Measurements from ENCODE around the gene TTC27.

TTC27 gene

DNA sequence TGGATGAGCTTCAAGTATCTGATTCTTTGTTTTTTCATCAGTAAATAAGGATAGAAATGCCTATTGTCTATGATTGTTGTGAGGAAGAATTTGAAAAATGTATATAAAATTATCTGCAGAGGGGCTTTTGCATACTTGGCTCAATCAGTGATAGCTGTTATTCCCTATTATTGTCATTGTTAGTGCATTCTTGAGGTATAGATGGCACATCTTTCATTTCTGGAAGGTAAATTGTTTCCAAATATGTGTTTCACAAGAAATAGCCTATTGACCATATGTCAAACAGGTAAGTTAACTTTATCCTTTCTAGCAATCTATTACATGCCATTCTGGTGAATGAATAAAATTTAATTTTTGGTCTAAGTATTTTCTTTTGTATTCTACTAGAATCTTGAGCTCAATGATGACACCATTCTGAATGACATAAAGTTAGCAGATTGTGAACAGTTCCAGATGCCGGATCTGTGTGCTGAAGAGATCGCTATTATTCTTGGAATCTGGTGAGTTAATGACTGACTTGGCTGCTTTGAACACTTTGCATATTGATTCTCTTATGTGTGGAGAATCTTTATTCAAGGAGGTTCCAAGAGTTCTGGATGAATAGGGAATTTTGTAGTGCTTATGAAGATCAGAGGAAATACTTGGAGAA lies 44.2 kb downstream of the TTC27 start:
- no peak for DNase-seq

DNA sequence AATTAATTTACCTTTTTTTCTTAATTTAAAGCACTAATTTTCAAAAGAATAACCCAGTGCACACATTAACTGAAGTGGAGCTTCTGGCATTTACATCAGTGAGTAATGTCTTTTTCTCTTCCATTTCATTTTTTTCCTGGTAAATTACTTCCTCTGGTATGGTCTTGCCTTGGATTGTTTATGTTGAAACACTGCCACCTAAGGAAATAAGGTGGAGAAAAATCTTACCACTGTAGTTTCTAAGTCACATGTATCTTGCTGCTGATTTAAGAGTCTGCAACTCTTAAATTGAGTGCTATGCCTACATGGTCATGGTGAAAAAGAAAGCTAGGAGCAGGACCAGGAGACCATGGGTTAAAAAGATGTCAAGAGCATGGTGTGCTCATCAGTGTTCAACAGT lies 51.0 kb downstream of the TTC27 start:
- no peak for DNase-seq

DNA sequence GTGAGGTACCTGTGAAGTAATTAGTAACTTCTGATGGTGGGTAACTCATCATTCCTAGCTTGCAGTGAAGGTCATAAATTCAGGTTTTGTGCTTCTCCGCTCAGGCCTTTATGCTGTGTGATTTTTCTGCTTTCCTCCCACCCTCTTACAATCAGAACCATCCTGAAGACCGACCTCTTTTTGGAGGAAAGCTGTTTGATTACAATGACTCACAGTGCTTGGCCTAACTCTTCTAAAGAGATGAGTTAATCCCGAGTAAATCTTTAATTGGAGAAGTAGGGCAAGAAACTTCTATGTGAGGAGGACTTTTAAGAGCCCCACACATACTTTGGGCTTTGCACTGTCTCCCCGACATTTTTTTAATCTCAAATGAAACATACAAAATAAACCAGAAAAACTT lies 53.1 kb downstream of the TTC27 start:
- DNase-seq = no peak

DNA sequence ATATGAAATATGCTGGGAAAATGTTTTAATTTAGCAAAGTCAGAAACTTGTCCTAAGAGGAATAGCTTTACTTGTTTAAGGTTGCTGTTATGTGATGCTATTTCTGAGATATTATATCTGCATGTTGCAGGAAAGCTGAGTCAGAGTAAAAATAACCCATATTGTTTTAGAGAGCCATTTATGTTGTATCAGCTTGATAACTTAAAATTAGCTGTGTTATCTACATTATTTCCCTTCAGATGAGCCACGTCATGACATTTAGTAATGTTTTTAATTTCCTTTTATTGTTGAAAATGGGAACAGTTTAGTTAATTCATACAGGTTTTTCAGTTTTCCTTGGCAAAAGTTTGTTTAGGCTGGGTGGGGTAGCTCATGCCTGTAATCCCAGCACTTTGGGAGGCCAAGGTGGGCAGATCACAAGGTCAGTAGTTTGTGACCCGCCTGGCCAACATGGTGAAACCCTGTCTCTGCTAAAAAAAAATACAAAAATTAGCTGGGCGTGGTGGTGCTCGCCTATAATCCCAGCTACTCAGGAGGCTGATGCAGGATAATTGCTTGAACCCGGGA lies 55.8 kb downstream of the TTC27 start:
- no peak for DNase-seq

DNA sequence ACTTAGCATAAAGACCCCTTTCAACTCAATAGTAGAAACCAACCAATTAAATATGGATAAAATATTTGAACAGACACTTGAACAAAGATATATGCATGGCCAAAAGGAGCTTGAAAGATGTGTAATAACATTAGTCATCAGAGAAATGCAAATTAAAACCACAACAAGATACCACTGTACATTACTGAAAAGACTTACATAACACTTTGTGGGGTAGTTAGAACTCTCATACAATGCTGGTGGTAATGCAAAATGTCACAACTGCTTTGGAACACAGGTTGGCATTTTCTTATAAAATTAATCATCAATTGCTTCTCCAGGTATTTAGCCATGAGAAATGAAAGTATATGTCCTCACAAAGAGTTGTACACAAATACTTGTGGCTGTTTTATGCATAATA lies 60.7 kb downstream of the TTC27 start:
- DNase-seq = no peak

DNA sequence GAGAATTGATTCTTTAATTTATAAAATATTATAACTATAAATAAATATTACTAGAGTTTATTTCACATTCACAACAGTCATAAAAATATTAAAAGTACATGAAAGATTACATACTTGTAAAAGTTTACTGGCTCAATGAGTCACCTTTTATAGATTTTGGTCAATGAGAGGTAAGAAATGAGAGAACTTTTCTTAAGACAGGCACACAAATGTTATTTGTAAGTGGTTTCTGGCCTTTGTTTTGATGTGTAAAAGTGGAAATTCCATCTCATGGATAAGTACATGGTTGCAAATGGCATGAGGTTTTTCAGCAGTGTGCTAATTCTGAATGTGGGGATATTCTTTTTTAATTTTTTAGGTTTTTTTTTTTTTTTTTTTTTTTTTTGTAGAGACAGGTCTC lies 63.8 kb downstream of the TTC27 start:
- no peak for DNase-seq

DNA sequence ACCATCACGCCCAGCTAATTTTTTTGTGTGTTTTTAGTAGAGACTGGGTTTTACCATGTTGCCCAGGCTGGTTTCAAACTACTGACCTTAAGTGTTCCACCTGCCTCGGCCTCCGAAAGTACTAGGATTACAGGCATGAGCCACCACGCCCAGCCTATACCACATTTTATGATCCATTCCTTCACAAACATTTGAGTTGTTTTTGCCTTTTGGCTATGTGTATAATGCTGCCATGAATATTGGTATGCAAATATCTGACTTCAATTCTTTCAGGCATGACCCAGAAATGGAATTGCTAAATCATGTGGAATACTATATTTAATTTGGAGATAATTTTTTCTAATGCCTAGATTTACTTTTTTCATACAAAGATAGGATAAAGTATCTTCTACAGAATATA lies 68.6 kb downstream of the TTC27 start:
- DNase-seq = no peak

DNA sequence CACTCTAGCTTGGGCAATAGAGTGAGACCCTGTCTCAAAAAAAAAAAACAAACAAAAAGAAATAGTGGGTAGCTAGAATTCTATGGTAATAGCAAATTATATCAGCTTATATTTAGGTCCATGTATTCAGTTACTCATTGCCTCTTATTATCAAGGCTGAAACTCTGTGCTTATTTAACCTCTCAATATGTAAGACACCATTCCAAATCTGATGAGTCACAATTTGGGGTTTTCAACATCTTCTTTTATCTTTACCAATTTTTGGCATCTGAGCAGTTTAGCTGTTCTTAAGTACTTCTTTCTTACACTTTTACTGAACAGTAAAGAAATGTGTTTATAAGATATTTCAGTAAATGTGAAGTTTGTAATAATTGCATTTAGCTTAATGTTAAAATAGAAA lies 69.3 kb downstream of the TTC27 start:
- no peak for DNase-seq

DNA sequence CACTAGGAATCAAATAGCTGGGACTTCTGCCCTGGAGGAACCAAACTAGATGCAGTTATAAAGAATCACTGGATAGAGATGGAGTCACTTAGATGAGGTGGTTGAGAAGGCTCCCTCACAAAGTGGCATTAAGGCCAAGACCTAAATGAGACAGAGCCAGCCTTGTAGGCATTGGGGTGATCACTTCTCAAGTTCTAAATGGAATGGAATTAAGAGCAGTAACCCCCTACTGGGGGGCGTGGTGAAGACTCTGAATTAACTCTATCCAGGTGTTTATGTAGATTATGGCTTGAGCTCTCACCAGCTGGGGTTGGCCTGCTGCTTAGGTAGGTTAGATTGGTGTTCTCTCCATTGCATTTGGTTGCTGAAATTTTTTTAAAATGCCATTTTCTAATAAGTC lies 71.3 kb downstream of the TTC27 start:
- DNase-seq = no peak

DNA sequence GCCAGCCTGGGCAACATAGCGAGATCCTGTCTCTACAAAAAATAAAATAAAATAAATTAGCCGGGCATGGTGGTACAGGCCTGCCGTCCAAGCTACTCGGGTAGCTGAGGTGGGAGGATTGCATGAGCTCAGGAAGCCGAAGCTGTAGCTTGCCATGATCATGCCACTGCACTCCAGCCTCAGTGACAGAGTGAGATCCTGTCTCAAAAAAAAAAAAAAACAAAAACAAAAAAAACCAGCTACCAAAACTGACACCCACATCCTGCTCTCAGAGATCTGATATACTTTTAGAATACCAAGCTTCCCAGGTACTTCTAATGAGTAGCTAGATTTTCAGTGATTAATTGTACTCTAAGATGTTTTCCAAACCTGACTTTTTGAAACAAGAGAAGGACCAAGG lies 74.0 kb downstream of the TTC27 start:
- no peak for DNase-seq

DNA sequence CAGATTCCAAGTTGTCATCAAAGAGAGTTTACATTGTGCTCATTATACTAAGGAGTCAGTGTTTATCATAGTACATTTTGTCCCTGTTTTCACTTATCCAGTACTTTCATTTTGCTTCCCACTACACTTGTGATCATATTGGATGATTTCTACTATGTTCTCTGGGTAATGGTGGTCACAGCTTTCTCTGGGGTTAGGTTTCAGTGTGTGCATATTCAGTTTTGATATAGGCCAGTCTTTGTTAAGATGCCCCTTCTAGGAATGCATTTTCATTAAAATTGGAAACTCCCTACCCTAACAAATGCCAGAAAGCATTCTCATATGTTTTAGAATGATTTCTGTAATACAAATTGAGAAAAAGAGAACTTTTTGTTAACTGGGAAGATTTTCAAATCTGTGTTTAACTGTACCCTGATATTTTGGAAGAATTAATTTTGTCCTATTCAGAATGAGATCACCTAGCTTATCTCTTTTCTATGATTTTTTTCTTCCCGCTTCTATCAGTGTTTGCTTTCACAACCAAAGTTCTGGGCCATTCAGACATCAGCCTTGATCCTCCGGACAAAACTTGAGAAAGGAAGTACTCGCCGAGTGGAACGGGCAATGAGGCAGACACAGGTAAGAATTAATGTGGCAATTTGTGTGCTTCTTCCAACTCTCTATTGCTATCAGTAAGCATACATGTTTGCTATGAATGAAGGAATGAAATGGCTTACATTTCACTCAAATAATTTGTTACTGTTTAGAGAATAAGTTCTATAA lies 74.6 kb downstream of the TTC27 start:
- DNase-seq = no peak

DNA sequence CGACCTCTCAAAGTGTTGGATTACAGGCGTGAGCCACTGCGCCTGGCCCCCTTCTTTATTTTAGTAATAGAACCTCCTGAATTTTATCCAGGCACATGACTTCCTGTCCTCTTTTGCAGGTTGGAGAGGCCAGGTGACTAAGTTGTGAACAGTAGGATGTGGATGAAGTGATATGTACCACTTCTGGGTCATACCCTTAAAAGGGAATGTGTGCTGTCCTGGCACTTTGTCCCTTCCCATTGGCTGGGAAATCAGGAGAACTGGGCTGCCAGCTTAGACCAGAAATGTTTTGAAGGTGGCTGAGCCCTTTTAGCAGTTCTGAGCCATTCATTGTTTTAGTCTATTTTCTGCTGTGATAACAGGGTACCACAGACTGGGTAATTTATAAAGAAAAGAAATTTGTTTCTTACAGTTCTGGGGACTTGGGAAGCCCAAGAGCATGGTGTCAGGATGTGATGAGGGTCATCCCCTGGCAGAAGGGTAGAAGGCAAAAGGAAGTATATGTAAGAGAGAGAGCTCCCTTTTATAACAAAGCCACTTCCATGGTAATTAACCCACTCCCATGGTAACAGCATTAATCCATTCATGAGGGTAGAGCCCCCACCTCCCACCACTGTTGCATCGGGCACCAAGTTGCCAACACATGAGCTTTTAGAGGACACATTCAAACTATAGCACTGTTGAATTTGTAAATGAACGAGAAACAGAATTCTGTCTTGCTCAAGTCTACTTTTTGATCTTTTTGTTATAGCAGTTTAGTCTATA lies 79.1 kb downstream of the TTC27 start:
- no peak for DNase-seq

DNA sequence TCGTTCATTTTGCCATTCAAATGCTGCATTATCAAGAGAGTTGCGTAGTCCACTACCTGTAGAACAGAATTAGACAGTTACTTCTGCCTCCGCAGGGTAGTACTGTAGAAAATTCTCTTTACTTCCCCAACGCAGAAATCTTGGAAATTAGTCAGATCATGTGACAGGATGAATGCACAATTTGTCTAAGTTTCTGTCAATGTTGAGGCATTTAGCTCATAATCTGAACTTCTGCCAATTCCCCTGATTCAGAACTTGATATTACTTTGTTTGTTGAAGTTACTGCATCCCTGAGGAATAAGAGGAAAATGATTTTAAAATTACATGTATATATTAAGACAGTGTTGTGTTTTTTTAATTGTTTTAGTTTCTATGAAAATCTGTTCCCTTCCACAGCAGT lies 83.4 kb downstream of the TTC27 start:
- no peak for DNase-seq

DNA sequence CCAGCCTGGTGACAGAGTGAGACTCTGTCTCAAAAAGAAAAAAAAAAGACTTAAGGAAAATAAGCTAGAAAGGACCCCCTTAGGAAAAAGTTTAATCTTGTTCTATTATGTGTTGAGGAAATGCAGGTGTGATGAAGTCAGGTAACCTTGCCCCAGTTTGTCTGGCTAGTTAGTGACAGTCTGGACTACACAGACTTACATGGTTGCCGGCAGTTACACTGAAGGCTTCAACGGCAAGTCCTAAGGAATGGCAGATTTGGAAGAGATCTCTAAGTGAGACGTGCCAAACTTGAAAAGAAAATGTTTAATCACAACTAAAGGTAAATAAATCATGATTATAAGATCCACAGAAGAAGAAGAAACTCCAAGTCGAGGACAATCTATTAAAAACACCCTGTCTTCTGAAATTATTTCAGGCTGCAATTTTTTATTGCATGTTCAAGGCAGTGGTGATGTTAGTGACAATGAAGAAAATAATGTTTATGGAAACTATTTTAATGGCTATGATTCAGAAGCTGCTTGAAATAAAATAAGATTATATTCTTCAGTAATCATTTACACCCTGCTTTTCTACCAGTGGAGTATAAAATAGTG lies 84.2 kb downstream of the TTC27 start:
- DNase-seq = no peak

DNA sequence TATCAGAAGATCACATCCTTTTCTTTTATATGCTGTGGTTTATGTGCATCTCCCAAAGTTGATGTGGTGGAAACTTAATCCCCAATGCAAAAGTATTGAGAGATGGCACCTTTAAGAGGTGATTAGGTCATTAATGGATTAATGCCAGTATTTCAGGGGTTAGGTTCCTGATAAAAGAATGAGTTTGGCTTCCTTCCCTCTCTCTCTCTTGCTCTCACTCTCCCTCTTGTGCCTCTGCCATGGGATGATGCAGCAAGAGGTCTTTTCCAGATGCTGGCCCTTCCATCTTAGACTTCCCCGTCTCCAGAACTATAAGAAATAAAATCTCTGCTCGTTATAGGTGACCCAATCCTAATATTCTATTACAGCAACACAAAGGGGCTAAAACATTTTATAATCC lies 85.0 kb downstream of the TTC27 start:
- no peak for DNase-seq

DNA sequence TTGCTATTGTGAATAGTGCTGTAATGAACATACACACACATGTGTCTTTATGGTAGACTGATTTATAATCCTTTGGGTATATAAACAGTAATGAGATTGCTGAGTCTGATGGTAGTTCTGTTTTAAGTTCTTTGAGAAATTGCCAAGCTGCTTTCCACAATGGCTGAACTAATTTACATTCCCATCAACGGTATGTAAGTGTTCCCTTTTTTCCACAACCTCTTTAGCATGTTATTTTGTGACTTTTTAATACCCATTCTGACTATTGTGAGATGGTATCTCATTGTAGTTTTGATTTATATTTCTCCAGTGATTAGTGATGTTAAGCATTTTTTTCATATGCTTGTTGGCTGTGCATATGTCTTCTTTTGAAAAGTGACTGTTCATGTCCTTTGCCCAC lies 86.7 kb downstream of the TTC27 start:
- DNase-seq = no peak

DNA sequence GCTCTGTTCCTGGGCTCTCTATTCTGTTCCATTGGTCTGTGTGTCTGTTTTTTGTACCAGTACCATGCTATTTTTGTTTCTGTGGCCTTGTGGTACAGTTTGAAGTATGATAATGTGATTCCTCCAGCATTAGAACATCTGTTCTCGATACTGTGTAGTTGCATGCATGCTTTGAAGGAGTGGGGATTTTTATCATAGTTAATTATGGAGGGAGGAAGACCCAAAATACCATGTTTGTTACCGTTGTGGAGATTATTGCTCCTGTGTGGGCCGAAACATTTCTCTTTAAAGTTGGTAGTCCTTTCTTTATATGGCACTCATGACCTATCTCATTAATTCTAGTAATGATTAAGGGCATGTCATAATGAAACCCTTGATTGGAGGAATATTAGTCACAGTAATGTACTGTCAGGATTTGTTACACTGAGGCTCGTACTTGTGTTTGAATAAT lies 87.6 kb downstream of the TTC27 start:
- DNase-seq = no peak

DNA sequence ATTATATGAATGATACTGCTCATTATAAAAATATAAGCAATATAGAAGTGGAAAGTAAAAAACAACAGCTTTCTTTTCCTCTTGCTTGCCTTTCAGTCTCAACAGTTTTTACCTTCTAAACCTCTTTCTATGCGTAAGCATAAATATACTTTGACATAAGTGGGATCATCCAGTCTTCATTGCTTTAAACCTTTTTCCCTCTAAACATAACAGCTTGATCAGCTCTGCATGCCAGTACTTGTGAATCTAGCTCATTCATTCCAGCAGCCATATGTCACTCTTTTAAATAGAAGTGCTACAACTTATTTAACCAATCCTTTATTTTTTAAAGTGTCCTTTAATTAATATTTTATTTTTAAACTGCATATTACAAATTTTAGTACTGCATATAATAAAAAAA lies 88.1 kb downstream of the TTC27 start:
- no peak for DNase-seq

DNA sequence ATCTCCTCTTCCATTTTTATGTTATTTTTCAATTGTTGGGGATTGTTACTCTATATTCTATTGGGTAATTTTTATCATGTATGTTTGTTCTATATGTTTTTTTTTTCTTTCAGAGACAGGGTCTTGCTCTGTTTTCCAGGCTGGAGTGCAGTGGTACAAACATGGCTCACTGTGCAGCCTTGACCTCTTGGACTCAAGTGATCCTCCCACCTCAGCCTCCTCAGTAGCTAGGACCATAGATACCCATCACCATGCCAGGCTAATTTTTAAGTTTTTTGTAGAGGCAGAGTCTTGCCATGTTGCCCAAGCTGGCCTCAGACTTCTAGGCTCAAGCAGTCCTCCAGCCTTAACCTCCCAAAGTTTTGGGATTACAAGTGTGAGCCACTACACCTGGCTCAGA lies 88.7 kb downstream of the TTC27 start:
- DNase-seq = no peak

DNA sequence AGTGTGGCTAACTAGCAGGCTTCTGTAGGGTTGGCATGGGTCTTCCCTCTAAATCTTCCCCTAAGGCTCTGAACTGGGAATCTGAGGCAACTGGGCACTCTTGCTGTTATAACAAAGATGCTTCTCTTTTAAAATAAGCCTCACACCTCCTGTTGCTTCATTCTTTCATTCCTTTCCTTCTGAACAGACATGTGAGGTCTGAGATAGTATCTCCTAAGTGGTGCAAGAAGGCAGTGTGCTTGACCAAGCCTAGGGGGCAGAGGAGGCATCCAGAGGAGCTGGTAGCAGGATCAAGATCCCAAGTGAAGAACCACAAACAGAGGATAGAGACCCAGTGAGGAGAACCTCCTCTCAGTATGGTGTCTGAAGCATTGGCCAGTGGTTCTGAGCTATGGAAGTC lies 90.9 kb downstream of the TTC27 start:
- DNase-seq = no peak

DNA sequence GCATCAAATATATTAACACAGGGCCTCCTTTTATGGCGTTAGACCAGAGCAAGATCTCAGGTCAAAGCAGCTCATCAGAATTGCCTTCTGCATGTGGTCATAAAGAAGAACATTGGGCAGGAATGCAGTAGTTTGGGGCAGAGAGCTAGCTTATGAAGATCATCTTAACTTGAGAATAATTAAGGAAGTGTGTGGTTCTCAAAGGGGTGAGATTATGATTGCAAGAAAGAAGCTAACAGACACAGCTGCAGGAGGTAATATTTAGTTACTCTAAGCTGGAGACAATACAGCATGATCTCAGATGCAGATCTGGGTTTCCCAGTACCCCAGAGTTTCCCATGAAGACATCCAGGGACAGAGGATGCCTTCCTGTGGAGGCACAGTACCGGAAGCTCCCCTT lies 91.6 kb downstream of the TTC27 start:
- DNase-seq = no peak

DNA sequence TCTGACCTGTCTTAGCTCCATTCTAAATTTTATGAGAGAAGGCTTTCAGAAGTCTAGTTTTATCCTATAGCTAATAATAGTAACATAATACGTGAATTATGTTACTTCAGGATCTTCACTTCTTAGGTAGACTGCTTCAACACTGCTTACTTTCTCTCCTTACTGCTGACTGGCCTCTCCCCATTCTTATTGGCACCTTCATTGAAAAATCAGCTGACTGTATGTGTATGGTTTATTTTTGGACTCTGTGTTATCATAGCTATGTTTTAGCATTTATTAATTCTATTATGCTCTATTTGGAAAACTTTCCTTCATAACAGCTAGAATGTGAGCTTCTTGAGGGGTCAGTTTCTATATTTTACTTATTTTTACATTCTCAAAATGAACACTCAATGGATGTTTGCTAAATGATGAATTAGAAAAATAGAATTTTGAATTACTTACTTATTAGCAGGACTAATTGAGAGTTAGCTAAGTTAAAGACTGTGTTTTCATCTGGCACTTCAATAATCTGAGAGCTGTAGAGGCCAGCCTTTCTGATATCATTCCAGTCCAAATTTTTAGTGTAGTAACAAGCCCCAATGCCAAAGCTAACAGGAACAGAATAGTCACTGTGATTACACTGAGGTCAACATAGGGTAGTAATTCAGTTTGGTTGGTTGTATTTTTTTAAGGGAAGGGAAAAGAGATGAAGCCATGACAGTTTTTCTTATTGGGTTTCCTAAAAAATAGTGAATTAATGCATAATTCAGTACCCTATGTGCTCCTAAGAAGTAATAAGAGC lies 92.3 kb downstream of the TTC27 start:
- DNase-seq = no peak

DNA sequence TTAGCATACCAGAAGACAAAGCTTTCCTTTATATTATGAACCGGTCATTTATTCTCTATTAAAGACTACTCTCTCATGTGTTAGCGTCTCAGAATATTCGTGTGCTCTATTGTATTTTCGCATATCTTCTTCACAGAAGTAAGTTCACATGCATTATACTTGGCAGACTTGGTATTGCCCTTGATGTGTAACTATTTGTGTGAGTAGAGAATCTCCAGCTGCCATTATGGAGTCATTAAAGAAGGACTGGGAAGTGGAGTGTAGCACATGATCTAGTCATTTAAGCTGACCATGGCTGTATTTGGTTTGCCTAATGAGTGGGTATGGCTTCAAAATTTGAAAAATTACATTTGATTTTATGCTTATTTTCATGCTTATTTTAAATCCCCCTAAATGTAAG lies 92.9 kb downstream of the TTC27 start:
- DNase-seq = no peak
